Activated T-helper 1 cell treated with Interleukin-2 at 50 U/mL for 16 hours (primary cell): ENCODE data around the gene PARPBP.
"Not testable (repeated sequence)": the region's sequence is repeated elsewhere in the genome, so short reads cannot be mapped to it uniquely, and the experiment has no call there.

ENCODE experiments used
- DNase-seq: peaks from one replicate; pipeline ENCODE4 v3.0.0-alpha.2; 2020; ENCODE audit warnings: low read depth

The PARPBP gene

GRCh38 chr12:102119674-102120563 is at the start of gene PARPBP, which contains the start of gene NUP37:
Gene PARPBP (plus strand): TSS chr12:102120183. CDS start chr12:102123889, 3,706 bp downstream.
Gene NUP37 (minus strand): TSS chr12:102120114. CDS start chr12:102118518, 1,596 bp downstream.
- peak; percentile 84 for DNase-seq

GRCh38 chr12:102072092-102072491 is 47.9 kb upstream of the PARPBP start:
- not testable (repeated sequence) for DNase-seq

- DNase-seq = no peak
Observed at GRCh38 chr12:102080842-102081241, 39.1 kb upstream of the PARPBP start.

- not testable (repeated sequence) for DNase-seq
Observed at GRCh38 chr12:102089228-102089835, 30.7 kb upstream of the PARPBP start.

- DNase-seq = no peak
Observed at GRCh38 chr12:102093319-102093718, 26.7 kb upstream of the PARPBP start.

GRCh38 chr12:102095677-102096263 is 24.2 kb upstream of the PARPBP start:
- no peak for DNase-seq

GRCh38 chr12:102096855-102097254 is 23.1 kb upstream of the PARPBP start:
- DNase-seq = no peak

GRCh38 chr12:102106905-102107304 is 13.1 kb upstream of the PARPBP start:
- no peak for DNase-seq

GRCh38 chr12:102107970-102108369 is 12.0 kb upstream of the PARPBP start:
- no peak for DNase-seq

GRCh38 chr12:102110782-102111181 is 9.2 kb upstream of the PARPBP start:
- no peak for DNase-seq

GRCh38 chr12:102114212-102114611 is 5.8 kb upstream of the PARPBP start:
- DNase-seq = no peak

- no peak for DNase-seq
Observed at GRCh38 chr12:102116392-102116791, 3.6 kb upstream of the PARPBP start.

- no peak for DNase-seq
Observed at GRCh38 chr12:102118874-102119273, 1.1 kb upstream of the PARPBP start.

- DNase-seq = no peak
Observed at GRCh38 chr12:102120564-102120873, 536 bp downstream of the PARPBP start.

- no peak for DNase-seq
Observed at GRCh38 chr12:102120886-102121285, 903 bp downstream of the PARPBP start.

GRCh38 chr12:102121328-102121727 is 1.3 kb downstream of the PARPBP start:
- DNase-seq = not testable (repeated sequence)

GRCh38 chr12:102130720-102131119 is 10.7 kb downstream of the PARPBP start:
- not testable (repeated sequence) for DNase-seq

GRCh38 chr12:102131442-102131841 is 11.5 kb downstream of the PARPBP start:
- DNase-seq = not testable (repeated sequence)

- DNase-seq = not testable (repeated sequence)
Observed at GRCh38 chr12:102137619-102138018, 17.6 kb downstream of the PARPBP start.

GRCh38 chr12:102142866-102143373 is 22.9 kb downstream of the PARPBP start:
- DNase-seq = not testable (repeated sequence)

GRCh38 chr12:102144221-102144620 is 24.2 kb downstream of the PARPBP start:
- DNase-seq = no peak

GRCh38 chr12:102147062-102147587 is 27.1 kb downstream of the PARPBP start:
- not testable (repeated sequence) for DNase-seq
